Fibroblast of lung (primary cell): ENCODE measurements around the gene ZNF630. TPM values are rescaled to one million over a fixed set of nuclear protein-coding genes. Genes with fewer than 3 reads are reported as not detected.

Experiments
- DNase-seq, 2 donors: peaks; one replicate each; pipeline versions ENCODE4 v3.0.0 to v3.0.0-alpha.2; 2010; ENCODE audit warnings: low read depth in 2 of 2
- H2AFZ ChIP-seq: 2 replicates; pipeline ENCODE4 v1.5.1; 2012; ENCODE audit warnings: low read length, control low read depth, inconsistent platforms
- H3K27ac ChIP-seq: 2 replicates; pipeline ENCODE4 v1.5.1; 2011; ENCODE audit warnings: low read length, control low read depth; ENCODE audit not compliant: insufficient read depth
- H3K27me3 ChIP-seq: 2 replicates; pipeline ENCODE4 v1.5.1; 2011; ENCODE audit warnings: mild to moderate bottlenecking, low read length; ENCODE audit not compliant: control insufficient read depth, insufficient read depth
- H3K36me3 ChIP-seq: 2 replicates; pipeline ENCODE4 v1.5.1; 2011; ENCODE audit warnings: low read length; ENCODE audit not compliant: control insufficient read depth, insufficient read depth
- H3K4me1 ChIP-seq: 2 replicates; pipeline ENCODE4 v1.5.1; 2011; ENCODE audit warnings: low read length; ENCODE audit not compliant: control insufficient read depth, insufficient read depth; ENCODE audit errors: extremely low read depth
- H3K4me2 ChIP-seq: 2 replicates; pipeline ENCODE4 v1.5.1; 2011; ENCODE audit warnings: low read length, control low read depth; ENCODE audit not compliant: insufficient read depth; ENCODE audit errors: extremely low read depth
- H3K4me3 ChIP-seq, 4 experiments: fragments of 200-600 bp in 1 of 4; sonication (generic) in 1 of 4; replicated peaks in 1 of 4; 2 replicates each; pipeline ENCODE4 v1.5.1; 2011 to 2016; ENCODE audit warnings: low read length in 4 of 4, low read depth in 3 of 4, mild to moderate bottlenecking in 3 of 4, control low read depth in 2 of 4, inconsistent platforms in 1 of 4, mixed read lengths in 1 of 4; ENCODE audit not compliant: insufficient read depth in 1 of 4; ENCODE audit errors: control extremely low read depth in 1 of 4
- H3K79me2 ChIP-seq: 2 replicates; pipeline ENCODE4 v1.5.1; 2012; ENCODE audit warnings: mild to moderate bottlenecking, low read length, inconsistent platforms; ENCODE audit not compliant: control insufficient read depth, insufficient read depth
- H3K9ac ChIP-seq: 2 replicates; pipeline ENCODE4 v1.5.1; 2011; ENCODE audit warnings: mild to moderate bottlenecking, low read length, control low read depth; ENCODE audit not compliant: insufficient read depth
- H3K9me3 ChIP-seq: 2 replicates; pipeline ENCODE4 v1.5.1; 2012; ENCODE audit warnings: low read depth, low read length; ENCODE audit not compliant: control insufficient read depth, insufficient read depth
- H4K20me1 ChIP-seq: 2 replicates; pipeline ENCODE4 v1.5.1; 2011; ENCODE audit warnings: low read length; ENCODE audit not compliant: control insufficient read depth, insufficient read depth; ENCODE audit errors: extremely low read depth
- EZH2 ChIP-seq: IDR thresholded peaks from 2 replicates; pipeline ENCODE4 v1.5.1; 2012; ENCODE audit warnings: low read length, control low read depth, mild to moderate bottlenecking; ENCODE audit errors: missing control alignments
- polyA minus RNA-seq: library from RNA; depleted of rRNA, polyadenylated mRNA; stranded (reverse); fragments of >200 nt; gene quantifications from 2 replicates; pipeline ENCODE4 v1.2.3, GENCODE V29; 2011; ENCODE audit warnings: low replicate concordance
- polyA plus RNA-seq, 2 donors: library from polyadenylated mRNA; depleted of rRNA in 1 of 2; stranded (reverse) in 1 of 2; unstranded in 1 of 2; fragments of >200 nt; gene quantifications; 2 replicates each; pipeline ENCODE4 v1.2.1, GENCODE V29; 2011 to 2012; ENCODE audit warnings: missing spikeins in 1 of 2
- total RNA-seq: library from RNA; depleted of rRNA; stranded (reverse); fragments of >200 nt; gene quantifications from 2 replicates; pipeline ENCODE4 v1.2.1, GENCODE V29; 2014
- TF ChIP-seq, protein P1 (sequence below), 2 donors: IDR thresholded peaks in 1 of 2; conservative IDR thresholded peaks in 1 of 2; 1 replicate in 1 of 2; 2 replicates in 1 of 2; pipeline ENCODE4 v1.5.1; 2011 to 2012; ENCODE audit warnings: low read length in 2 of 2, control low read depth in 1 of 2, inconsistent platforms in 1 of 2, low read depth in 1 of 2, mild to moderate bottlenecking in 1 of 2

The ZNF630 gene
- 2.1 and 4.3 TPM in 2 replicates for total RNA-seq
- 0.32 and 0.59 TPM in 2 replicates for polyA plus RNA-seq
- 0.21 and 0.36 TPM in 2 replicates for polyA plus RNA-seq (2012)
- not detected in 2 replicates for polyA minus RNA-seq

- no peaks in the 10 kb centered on the region for H3K9me3 ChIP-seq
- H4K20me1 ChIP-seq: no peaks in the 10 kb centered on the region
- DNase-seq: peak; percentile 24 to 68
- H3K4me3 ChIP-seq: peak within 1 kb of the TSS; percentile 46 to 62 (median 54)
- H3K79me2 ChIP-seq: no peaks in the 10 kb centered on the region
- H3K36me3 ChIP-seq: no peaks in the 10 kb centered on the region
- TF ChIP-seq, protein P1, sequence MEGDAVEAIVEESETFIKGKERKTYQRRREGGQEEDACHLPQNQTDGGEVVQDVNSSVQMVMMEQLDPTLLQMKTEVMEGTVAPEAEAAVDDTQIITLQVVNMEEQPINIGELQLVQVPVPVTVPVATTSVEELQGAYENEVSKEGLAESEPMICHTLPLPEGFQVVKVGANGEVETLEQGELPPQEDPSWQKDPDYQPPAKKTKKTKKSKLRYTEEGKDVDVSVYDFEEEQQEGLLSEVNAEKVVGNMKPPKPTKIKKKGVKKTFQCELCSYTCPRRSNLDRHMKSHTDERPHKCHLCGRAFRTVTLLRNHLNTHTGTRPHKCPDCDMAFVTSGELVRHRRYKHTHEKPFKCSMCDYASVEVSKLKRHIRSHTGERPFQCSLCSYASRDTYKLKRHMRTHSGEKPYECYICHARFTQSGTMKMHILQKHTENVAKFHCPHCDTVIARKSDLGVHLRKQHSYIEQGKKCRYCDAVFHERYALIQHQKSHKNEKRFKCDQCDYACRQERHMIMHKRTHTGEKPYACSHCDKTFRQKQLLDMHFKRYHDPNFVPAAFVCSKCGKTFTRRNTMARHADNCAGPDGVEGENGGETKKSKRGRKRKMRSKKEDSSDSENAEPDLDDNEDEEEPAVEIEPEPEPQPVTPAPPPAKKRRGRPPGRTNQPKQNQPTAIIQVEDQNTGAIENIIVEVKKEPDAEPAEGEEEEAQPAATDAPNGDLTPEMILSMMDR (conservative IDR thresholded peaks at IDR 0.05 in 1 of 2, IDR thresholded peaks at IDR 0.05 in 1 of 2; ENCODE audit: low read depth in 1 of 2, low read length in 2 of 2): no peak
- TF ChIP-seq EZH2: no peak
- H3K9ac ChIP-seq: peak within 1 kb of the TSS; percentile 8
- H3K27me3 ChIP-seq: no peaks in the 10 kb centered on the region
- H3K4me2 ChIP-seq: peak within 1 kb of the TSS; percentile 51
- no peak within 1 kb of the TSS for H3K27ac ChIP-seq
- H2AFZ ChIP-seq: peak within 1 kb of the TSS; percentile 74
- no peaks in the 10 kb centered on the region for H3K4me1 ChIP-seq
Measured at GRCh38 chrX:48071064-48071985, at the start of gene ZNF630. Gene ZNF630 (minus strand): TSS chrX:48071640. CDS start chrX:48066886, 4,754 bp downstream.

- Histone ChIP-seq H2AFZ (no peak overlapping the region), H3K36me3 (no peaks in the 10 kb centered on the region)
- TF ChIP-seq EZH2: no peak
- TF ChIP-seq, protein P1 (conservative IDR thresholded peaks at IDR 0.05 in 1 of 2, IDR thresholded peaks at IDR 0.05 in 1 of 2; ENCODE audit: low read depth in 1 of 2, low read length in 2 of 2): no peak
Measured at GRCh38 chrX:48107717-48108116, 36.3 kb upstream of the ZNF630 start.

GRCh38 chrX:48102874-48103374 is 31.5 kb upstream of the ZNF630 start:
- no peak overlapping the region for H2AFZ ChIP-seq
- no peaks in the 10 kb centered on the region for H3K79me2 ChIP-seq
- no peaks in the 10 kb centered on the region for H3K9me3 ChIP-seq
- no peak overlapping the region for H3K4me3 ChIP-seq
- no peaks in the 10 kb centered on the region for H3K4me1 ChIP-seq
- H4K20me1 ChIP-seq: no peaks in the 10 kb centered on the region
- no peak overlapping the region for H3K27ac ChIP-seq
- H3K36me3 ChIP-seq: no peaks in the 10 kb centered on the region
- no peak for DNase-seq
- no peaks in the 10 kb centered on the region for H3K27me3 ChIP-seq
- TF ChIP-seq EZH2: no peak
- TF ChIP-seq, protein P1 (conservative IDR thresholded peaks at IDR 0.05 in 1 of 2, IDR thresholded peaks at IDR 0.05 in 1 of 2; ENCODE audit: low read depth in 1 of 2, low read length in 2 of 2): no peak
- H3K4me2 ChIP-seq: no peak overlapping the region
- no peak overlapping the region for H3K9ac ChIP-seq

More at GRCh38 chrX:48107717-48108116, 36.3 kb upstream of the ZNF630 start:
- no peak overlapping the region for H3K4me2 ChIP-seq
- no peak for DNase-seq
- H3K79me2 ChIP-seq: no peaks in the 10 kb centered on the region
- no peak overlapping the region for H3K27ac ChIP-seq
- no peak overlapping the region for H3K9ac ChIP-seq
- H4K20me1 ChIP-seq: no peaks in the 10 kb centered on the region
- H3K27me3 ChIP-seq: no peaks in the 10 kb centered on the region
- H3K4me1 ChIP-seq: no peaks in the 10 kb centered on the region
- H3K4me3 ChIP-seq: no peak overlapping the region
- no peaks in the 10 kb centered on the region for H3K9me3 ChIP-seq
